Lung (tissue), 5 donors: ENCODE results near the gene PPP1R1C. TPM values are rescaled to one million over a fixed set of nuclear protein-coding genes. Genes with fewer than 3 reads are reported as not detected.

ENCODE experiments used
- polyA plus RNA-seq, 2 donors: library from polyadenylated mRNA; stranded (reverse); fragments of 200-250 nt; gene quantifications; one replicate each; pipeline ENCODE4 v1.2.1, GENCODE V29; 2013
- small RNA-seq: library from RNA; depleted of rRNA; stranded (forward); fragments of <200 nt; gene quantifications from one replicate; pipeline ENCODE3, GENCODE V24; 2014; ENCODE audit warnings: low replicate concordance
- total RNA-seq, 2 donors: library from RNA; depleted of rRNA in 1 of 2; stranded (reverse); fragments of >200 nt in 1 of 2; gene quantifications; one replicate each; pipeline ENCODE4 v1.2.1, GENCODE V29; 2014 to 2021
- donor health status: Bipolar disorder and iron deficiency.
- donor health status: healthy.
- donor health status: DM: yes; HTN: yes; CAD: no.

PPP1R1C gene
- total and polyA plus RNA-seq, 4 donors = 1.2 to 6.3 (median 4.5) TPM

Small RNAs within 50 kb of the gene (small RNA-seq; reads per million reads assigned to genes)
- gene RNA5SP113 = not detected

Other genes with a start within 250 kb of the PPP1R1C start
- 100 to 1,000 TPM; 164 to 167 TPM for gene ITPRID2, start 94.1 kb upstream of the PPP1R1C start, total RNA-seq
- 10 to 100 TPM; 59.5 to 60.2 TPM for gene ITPRID2, start 94.1 kb upstream of the PPP1R1C start, polyA plus RNA-seq